ENCODE measurements around the gene SPARC.

DNA sequence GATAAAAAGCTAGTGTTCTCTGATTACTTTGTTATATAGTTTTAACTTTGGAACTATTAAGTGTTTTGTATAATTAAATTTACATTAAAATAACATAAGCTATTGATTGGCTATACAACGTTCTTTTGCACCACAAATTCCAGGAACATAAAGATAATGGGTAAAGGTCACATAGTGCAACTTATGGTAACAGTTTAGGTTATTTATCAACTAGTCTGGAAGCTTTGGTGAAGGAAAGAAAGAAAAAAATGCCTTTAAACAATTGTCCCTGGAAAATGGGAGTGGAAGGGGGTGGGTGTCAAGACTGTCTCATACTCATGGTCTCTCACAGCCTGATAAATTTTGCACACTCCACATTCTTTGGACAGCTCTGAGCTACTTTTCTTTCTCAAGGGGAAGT lies 17.1 kb upstream of the SPARC start:
- no peak for TF ChIP-seq CTCF (IDR thresholded peaks at IDR 0.05 in 8 of 11, conservative IDR thresholded peaks at IDR 0.05 in 3 of 11)
- TF ChIP-seq POLR2A (IDR thresholded peaks at IDR 0.05), result no peak
- TF ChIP-seq POLR2AphosphoS5 (IDR thresholded peaks at IDR 0.05), result no peak

Data from spleen (tissue), 7 donors.